WTC11 (cell line): ENCODE data around the gene FBXW9. TPM values are rescaled to one million over a fixed set of nuclear protein-coding genes. Genes with fewer than 3 reads are reported as not detected.
"Not testable (repeated sequence)": the region's sequence is repeated elsewhere in the genome, so short reads cannot be mapped to it uniquely, and the experiment has no call there.

Experiments
- ATAC-seq: fragments of 200-7000 bp; cut with Tn5 transposase; 2 replicates; pipeline ENCODE4 v1.10.0; 2021; ENCODE audit warnings: mild to moderate bottlenecking, moderate library complexity
- CTCF ChIA-PET: fragments of 300-600 bp; sonication (Branson Sonifier 250); formaldehyde crosslinking; loops from one replicate; lab custom pipeline; 2021; ENCODE audit warnings: antibody characterized with exemption; lab: Charles Lee
- POLR2A ChIA-PET: fragments of 350-600 bp; sonication (Branson Sonifier 250); formaldehyde crosslinking; loops from one replicate; lab custom pipeline; 2021; ENCODE audit warnings: antibody characterized with exemption; lab: Charles Lee
- DNase-seq: peaks from one replicate; pipeline ENCODE4 v3.0.0; 2021; ENCODE audit warnings: low spot score
- H3K27ac Mint-ChIP-seq: 2 replicates; pipeline ENCODE4 v1.8.0; 2021; ENCODE audit warnings: mixed read lengths
- H3K27me3 Mint-ChIP-seq: 2 replicates; pipeline ENCODE4 v1.8.0; 2021; ENCODE audit warnings: low read depth, mild to moderate bottlenecking, moderate library complexity, mixed read lengths
- H3K36me3 Mint-ChIP-seq: 2 replicates; pipeline ENCODE4 v1.8.0; 2021; ENCODE audit warnings: mixed read lengths
- H3K4me1 Mint-ChIP-seq: 2 replicates; pipeline ENCODE4 v1.8.0; 2022; ENCODE audit warnings: mixed read lengths
- H3K4me3 Mint-ChIP-seq: 2 replicates; pipeline ENCODE4 v1.8.0; 2021; ENCODE audit warnings: mild to moderate bottlenecking, moderate library complexity, mixed read lengths
- H3K9me3 Mint-ChIP-seq: 2 replicates; pipeline ENCODE4 v1.8.0; 2021; ENCODE audit warnings: mixed read lengths
- EMX1 ChIP-seq: fragments of 250-450 bp; sonication (Bioruptor Pico); IDR thresholded peaks from 2 replicates; pipeline ENCODE4 v1.8.0; 2021; ENCODE audit warnings: mild to moderate bottlenecking
- ESRRA ChIP-seq: sonication (generic); formaldehyde crosslinking; IDR thresholded peaks from 2 replicates; pipeline ENCODE4 v1.8.1; 2022; ENCODE audit warnings: mild to moderate bottlenecking, missing genetic modification reagents, borderline replicate concordance
- JUN ChIP-seq: sonication (generic); formaldehyde crosslinking; IDR thresholded peaks from 2 replicates; pipeline ENCODE4 v1.8.0; 2023; ENCODE audit warnings: mild to moderate bottlenecking, missing genetic modification reagents
- MYBL2 ChIP-seq: sonication (generic); formaldehyde crosslinking; IDR thresholded peaks from 2 replicates; pipeline ENCODE4 v1.8.1; 2023; ENCODE audit warnings: mild to moderate bottlenecking, moderate library complexity, missing genetic modification reagents
- NFATC4 ChIP-seq: fragments of 250-450 bp; sonication (Bioruptor Pico); IDR thresholded peaks from 2 replicates; pipeline ENCODE4 v1.9.0; 2021; ENCODE audit warnings: mild to moderate bottlenecking
- NFYB ChIP-seq: sonication (generic); formaldehyde crosslinking; conservative IDR thresholded peaks from 2 replicates; pipeline ENCODE4 v1.8.0; 2022; ENCODE audit warnings: low read depth, missing genetic modification reagents
- OVOL2 ChIP-seq: fragments of 250-450 bp; sonication (Bioruptor Pico); IDR thresholded peaks from 2 replicates; pipeline ENCODE4 v1.9.0; 2021; ENCODE audit warnings: mild to moderate bottlenecking, borderline replicate concordance
- SMAD3 ChIP-seq: sonication (generic); formaldehyde crosslinking; IDR thresholded peaks from 2 replicates; pipeline ENCODE4 v1.8.0; 2022; ENCODE audit warnings: missing genetic modification reagents, mild to moderate bottlenecking, borderline replicate concordance
- total RNA-seq: library from RNA; stranded (reverse); gene quantifications from 3 replicates; pipeline ENCODE4 v1.2.3, GENCODE V29; 2021
- TF ChIP-seq, protein P1 (sequence below): sonication (generic); formaldehyde crosslinking; IDR thresholded peaks from 2 replicates; pipeline ENCODE4 v1.8.0; 2023; ENCODE audit warnings: mild to moderate bottlenecking, missing genetic modification reagents
- TF ChIP-seq, protein P2 (sequence below): fragments of 200-600 bp; IDR thresholded peaks from 2 replicates; pipeline ENCODE4 v1.8.0; 2022; ENCODE audit warnings: antibody characterized with exemption
- TF ChIP-seq, protein P3 (sequence below): fragments of 250-450 bp; sonication (Bioruptor Pico); IDR thresholded peaks from 2 replicates; pipeline ENCODE4 v2.1.2; 2022; ENCODE audit warnings: mild to moderate bottlenecking, moderate library complexity
- TF ChIP-seq, protein P4 (sequence below): fragments of 250-450 bp; sonication (Bioruptor Pico); conservative IDR thresholded peaks from 2 replicates; pipeline ENCODE4 v1.9.0; 2021; ENCODE audit warnings: mild to moderate bottlenecking
- TF ChIP-seq, protein P5 (sequence below): sonication (generic); formaldehyde crosslinking; IDR thresholded peaks from 2 replicates; pipeline ENCODE4 v1.8.0; 2023; ENCODE audit warnings: missing genetic modification reagents
- TF ChIP-seq, protein P6 (sequence below): fragments of 250-450 bp; sonication (Bioruptor Pico); IDR thresholded peaks from 2 replicates; pipeline ENCODE4 v1.9.0; 2021; ENCODE audit warnings: mild to moderate bottlenecking
- TF ChIP-seq, protein P7 (sequence below): sonication (generic); formaldehyde crosslinking; IDR thresholded peaks from 2 replicates; pipeline ENCODE4 v1.8.0; 2022; ENCODE audit warnings: mild to moderate bottlenecking, missing genetic modification reagents

FBXW9 gene
- total RNA-seq, 1 experiment from 2014 or later: 15.2 TPM

DNA sequence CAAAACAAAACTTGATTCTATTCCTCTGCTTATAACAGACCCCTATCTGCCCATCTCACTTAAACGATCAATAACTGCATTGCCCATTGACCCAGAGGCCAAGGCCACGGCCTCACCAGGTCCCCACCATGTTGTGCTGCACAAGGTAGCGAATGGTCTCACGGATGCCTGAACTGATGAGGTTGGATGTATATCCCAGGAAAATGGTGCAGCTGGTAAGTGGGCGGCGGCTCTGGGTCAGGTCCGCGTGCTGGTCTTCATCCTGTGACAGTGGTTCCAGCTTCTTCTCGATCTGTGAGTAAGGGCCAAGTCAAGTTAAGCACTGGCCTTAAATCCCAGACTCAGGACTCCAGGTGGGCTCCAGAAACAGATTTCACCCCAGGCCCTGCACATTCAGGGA is 16.4 kb downstream of the FBXW9 start (continued):
- no peak for TF ChIP-seq MYBL2 (CRISPR knock-in tag)

DNA sequence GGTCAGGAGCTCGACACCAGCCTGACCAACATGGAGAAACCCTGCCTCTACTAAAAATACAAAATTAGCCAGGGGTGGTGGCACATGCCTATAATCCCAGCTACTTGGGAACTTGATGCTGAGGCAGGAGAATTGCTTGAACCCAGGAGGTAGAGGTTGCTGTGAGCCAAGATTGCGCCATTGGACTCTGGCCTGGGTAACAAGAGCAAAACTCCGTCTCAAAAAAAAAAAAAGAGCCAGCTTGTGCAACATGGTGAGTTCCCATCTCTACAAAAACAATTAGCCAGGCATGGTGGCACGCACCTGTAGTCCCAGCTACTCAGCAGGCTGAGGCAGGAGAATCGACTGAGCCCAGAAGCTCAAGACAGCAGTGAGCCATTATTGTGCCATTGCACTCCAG is 18.4 kb downstream of the FBXW9 start:
- not testable (repeated sequence) for ATAC-seq, H3K27ac Mint-ChIP-seq, H3K4me1 Mint-ChIP-seq, H3K4me3 Mint-ChIP-seq, H3K9me3 Mint-ChIP-seq, H3K27me3 Mint-ChIP-seq, DNase-seq
- POLR2A ChIA-PET: interaction anchor here (0.6 kb wide), 1 partner anchor 289 kb away, joined by 6 read pairs; no protein-coding TSS in a partner anchor
- CTCF ChIA-PET: interaction anchor here (0.5 to 2.4 kb wide), 4 partner anchors 21 to 67 kb away, joined by 4 to 7 read pairs (median 6); partner anchors contain the start of genes ZNF490 and ZNF791
- H3K36me3 Mint-ChIP-seq: peaks cover 52% of the 10 kb centered on the region

DNA sequence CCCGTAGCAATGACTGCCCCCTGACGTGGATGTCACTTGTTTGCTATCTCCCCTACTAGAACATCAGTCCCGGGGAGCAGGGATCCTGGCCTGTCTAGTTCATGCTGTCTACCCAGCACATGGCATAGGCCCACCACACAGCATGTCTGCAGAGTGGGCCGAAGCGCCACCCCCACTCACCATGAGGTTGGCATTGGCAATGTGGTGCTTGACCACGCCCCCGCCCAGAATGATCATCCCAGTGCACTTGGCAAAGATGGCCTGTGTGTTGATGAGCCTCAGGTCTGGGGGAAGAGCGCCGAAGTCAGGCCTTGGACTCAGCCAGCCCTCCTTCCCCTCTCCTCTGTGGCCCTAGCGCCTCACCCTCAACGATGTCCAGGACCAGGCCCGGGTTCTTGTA is 19.5 kb downstream of the FBXW9 start:
- no peaks in the 10 kb centered on the region for H3K27me3 Mint-ChIP-seq
- H3K4me1 Mint-ChIP-seq: peaks cover 6% of the 10 kb centered on the region; the same call in 1 of the 2 replicates
- H3K9me3 Mint-ChIP-seq: no peaks in the 10 kb centered on the region
- TF ChIP-seq NFYB: no peak
- TF ChIP-seq NFATC4 (CRISPR knock-in tag): no peak
- TF ChIP-seq OVOL2 (CRISPR knock-in tag): no peak
- TF ChIP-seq, protein P1, sequence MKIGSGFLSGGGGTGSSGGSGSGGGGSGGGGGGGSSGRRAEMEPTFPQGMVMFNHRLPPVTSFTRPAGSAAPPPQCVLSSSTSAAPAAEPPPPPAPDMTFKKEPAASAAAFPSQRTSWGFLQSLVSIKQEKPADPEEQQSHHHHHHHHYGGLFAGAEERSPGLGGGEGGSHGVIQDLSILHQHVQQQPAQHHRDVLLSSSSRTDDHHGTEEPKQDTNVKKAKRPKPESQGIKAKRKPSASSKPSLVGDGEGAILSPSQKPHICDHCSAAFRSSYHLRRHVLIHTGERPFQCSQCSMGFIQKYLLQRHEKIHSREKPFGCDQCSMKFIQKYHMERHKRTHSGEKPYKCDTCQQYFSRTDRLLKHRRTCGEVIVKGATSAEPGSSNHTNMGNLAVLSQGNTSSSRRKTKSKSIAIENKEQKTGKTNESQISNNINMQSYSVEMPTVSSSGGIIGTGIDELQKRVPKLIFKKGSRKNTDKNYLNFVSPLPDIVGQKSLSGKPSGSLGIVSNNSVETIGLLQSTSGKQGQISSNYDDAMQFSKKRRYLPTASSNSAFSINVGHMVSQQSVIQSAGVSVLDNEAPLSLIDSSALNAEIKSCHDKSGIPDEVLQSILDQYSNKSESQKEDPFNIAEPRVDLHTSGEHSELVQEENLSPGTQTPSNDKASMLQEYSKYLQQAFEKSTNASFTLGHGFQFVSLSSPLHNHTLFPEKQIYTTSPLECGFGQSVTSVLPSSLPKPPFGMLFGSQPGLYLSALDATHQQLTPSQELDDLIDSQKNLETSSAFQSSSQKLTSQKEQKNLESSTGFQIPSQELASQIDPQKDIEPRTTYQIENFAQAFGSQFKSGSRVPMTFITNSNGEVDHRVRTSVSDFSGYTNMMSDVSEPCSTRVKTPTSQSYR (CRISPR knock-in tag): no peak
- TF ChIP-seq, protein P2, sequence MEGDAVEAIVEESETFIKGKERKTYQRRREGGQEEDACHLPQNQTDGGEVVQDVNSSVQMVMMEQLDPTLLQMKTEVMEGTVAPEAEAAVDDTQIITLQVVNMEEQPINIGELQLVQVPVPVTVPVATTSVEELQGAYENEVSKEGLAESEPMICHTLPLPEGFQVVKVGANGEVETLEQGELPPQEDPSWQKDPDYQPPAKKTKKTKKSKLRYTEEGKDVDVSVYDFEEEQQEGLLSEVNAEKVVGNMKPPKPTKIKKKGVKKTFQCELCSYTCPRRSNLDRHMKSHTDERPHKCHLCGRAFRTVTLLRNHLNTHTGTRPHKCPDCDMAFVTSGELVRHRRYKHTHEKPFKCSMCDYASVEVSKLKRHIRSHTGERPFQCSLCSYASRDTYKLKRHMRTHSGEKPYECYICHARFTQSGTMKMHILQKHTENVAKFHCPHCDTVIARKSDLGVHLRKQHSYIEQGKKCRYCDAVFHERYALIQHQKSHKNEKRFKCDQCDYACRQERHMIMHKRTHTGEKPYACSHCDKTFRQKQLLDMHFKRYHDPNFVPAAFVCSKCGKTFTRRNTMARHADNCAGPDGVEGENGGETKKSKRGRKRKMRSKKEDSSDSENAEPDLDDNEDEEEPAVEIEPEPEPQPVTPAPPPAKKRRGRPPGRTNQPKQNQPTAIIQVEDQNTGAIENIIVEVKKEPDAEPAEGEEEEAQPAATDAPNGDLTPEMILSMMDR: no peak
- TF ChIP-seq ESRRA (CRISPR knock-in tag): no peak
- TF ChIP-seq JUN (CRISPR knock-in tag): no peak
- TF ChIP-seq EMX1 (CRISPR knock-in tag): no peak
- TF ChIP-seq, protein P3, sequence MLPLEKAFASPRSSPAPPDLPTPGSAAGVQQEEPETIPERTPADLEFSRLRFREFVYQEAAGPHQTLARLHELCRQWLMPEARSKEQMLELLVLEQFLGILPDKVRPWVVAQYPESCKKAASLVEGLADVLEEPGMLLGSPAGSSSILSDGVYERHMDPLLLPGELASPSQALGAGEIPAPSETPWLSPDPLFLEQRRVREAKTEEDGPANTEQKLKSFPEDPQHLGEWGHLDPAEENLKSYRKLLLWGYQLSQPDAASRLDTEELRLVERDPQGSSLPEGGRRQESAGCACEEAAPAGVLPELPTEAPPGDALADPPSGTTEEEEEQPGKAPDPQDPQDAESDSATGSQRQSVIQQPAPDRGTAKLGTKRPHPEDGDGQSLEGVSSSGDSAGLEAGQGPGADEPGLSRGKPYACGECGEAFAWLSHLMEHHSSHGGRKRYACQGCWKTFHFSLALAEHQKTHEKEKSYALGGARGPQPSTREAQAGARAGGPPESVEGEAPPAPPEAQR (CRISPR knock-in tag): no peak
- TF ChIP-seq, protein P4, sequence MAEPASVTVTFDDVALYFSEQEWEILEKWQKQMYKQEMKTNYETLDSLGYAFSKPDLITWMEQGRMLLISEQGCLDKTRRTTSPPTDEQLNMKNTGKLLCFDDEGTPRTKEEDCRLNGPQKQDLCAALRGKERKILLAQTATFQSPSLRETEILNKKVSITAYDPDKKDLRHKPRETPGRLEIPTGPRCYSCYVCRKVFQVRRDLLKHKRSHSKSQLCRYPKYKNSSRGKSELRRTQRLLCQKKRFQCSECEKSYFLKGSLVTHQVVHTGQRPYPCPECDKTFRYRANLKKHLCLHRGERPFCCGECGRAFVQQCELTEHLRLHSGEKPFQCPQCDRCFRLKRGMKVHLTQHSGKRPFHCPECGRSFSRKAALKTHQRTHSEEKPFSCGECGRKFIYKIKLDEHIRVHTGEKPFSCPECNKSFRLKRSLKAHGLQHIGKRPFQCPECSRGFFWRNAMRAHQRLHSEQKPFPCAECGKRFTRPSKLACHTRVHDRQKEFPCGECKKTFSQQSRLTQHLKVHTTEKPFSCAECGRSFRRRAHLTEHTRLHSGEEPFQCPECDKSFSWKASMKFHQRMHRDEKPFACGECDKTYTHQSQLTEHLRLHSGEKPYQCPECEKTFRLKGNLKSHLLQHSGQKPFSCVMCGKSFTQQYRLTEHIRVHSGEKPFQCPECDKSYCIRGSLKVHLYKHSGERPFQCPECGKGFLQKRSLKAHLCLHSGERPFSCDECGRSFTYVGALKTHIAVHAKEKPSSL (CRISPR knock-in tag): no peak
- TF ChIP-seq, protein P5, sequence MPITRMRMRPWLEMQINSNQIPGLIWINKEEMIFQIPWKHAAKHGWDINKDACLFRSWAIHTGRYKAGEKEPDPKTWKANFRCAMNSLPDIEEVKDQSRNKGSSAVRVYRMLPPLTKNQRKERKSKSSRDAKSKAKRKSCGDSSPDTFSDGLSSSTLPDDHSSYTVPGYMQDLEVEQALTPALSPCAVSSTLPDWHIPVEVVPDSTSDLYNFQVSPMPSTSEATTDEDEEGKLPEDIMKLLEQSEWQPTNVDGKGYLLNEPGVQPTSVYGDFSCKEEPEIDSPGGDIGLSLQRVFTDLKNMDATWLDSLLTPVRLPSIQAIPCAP: no peak
- TF ChIP-seq, protein P6, sequence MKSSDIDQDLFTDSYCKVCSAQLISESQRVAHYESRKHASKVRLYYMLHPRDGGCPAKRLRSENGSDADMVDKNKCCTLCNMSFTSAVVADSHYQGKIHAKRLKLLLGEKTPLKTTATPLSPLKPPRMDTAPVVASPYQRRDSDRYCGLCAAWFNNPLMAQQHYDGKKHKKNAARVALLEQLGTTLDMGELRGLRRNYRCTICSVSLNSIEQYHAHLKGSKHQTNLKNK: no peak
- no peak for TF ChIP-seq SMAD3 (CRISPR knock-in tag)
- TF ChIP-seq, protein P7, sequence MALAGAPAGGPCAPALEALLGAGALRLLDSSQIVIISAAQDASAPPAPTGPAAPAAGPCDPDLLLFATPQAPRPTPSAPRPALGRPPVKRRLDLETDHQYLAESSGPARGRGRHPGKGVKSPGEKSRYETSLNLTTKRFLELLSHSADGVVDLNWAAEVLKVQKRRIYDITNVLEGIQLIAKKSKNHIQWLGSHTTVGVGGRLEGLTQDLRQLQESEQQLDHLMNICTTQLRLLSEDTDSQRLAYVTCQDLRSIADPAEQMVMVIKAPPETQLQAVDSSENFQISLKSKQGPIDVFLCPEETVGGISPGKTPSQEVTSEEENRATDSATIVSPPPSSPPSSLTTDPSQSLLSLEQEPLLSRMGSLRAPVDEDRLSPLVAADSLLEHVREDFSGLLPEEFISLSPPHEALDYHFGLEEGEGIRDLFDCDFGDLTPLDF (CRISPR knock-in tag): no peak
- TF ChIP-seq, all 79 proteins: peak for 0
- ChIA-PET POLR2A (no interaction called here), CTCF (interaction anchor here (0.6 to 2.4 kb wide), 13 partner anchors 11 to 171 kb away, joined by 3 to 12 read pairs (median 4); partner anchors contain the start of genes GET3, MAN2B1, THSD8 and WDR83)
- Mint-ChIP-seq H3K36me3 (peaks cover 59% of the 10 kb centered on the region), H3K4me3 (no peak overlapping the region), H3K27ac (no peak overlapping the region)
- no peak for ATAC-seq
- DNase-seq: no peak
